A549 (cell line): ENCODE data around the gene SYT5. TPM values are rescaled to one million over a fixed set of nuclear protein-coding genes. Genes with fewer than 3 reads are reported as not detected.

Experiments used
- ATAC-seq, 2 experiments: fragments of 200-7000 bp in 1 of 2; fragments of >200 bp in 1 of 2; cut with Nextera tagmentation in 1 of 2; cut with Tn5 transposase in 1 of 2; 3 replicates each; pipeline versions ENCODE4 v1.8.0 to v1.9.1; 2018 to 2020; ENCODE audit warnings: mild to moderate bottlenecking in 1 of 2, moderate library complexity in 1 of 2
- CTCF ChIA-PET: fragments of 300-600 bp; sonication (Branson Sonifier 250); formaldehyde crosslinking; extraction: SDS; loops from one replicate; lab custom pipeline; 2021; ENCODE audit warnings: antibody characterized with exemption, inconsistent platforms; lab: Yijun Ruan, JAX
- POLR2A ChIA-PET: fragments of 350-600 bp; formaldehyde crosslinking; extraction: SDS; loops from one replicate; lab custom pipeline; 2021; ENCODE audit warnings: antibody characterized with exemption, inconsistent platforms; lab: Yijun Ruan, JAX
- DNase-seq, 2 experiments: peaks; one replicate each; pipeline versions ENCODE4 v3.0.0 to v3.0.0-alpha.2; 2011 to 2016; ENCODE audit warnings: low read depth in 1 of 2, low spot score in 1 of 2
- FAIRE-seq: peaks from 2 replicates; lab custom pipeline; 2011; peaks lifted over from hg19 to GRCh38; lab: Jason Lieb, UNC
- H3K27ac ChIP-seq, 2 experiments: fragments of >200 bp; sonication (Bioruptor Twin); formaldehyde crosslinking; 3 replicates each; pipeline ENCODE4 v1.5.1; 2016 to 2017
- H3K4me1 ChIP-seq: fragments of >200 bp; sonication (Bioruptor Twin); formaldehyde crosslinking; 3 replicates; pipeline ENCODE4 v1.6.1; 2016
- H3K4me2 ChIP-seq: fragments of >200 bp; sonication (Bioruptor Twin); formaldehyde crosslinking; 3 replicates; pipeline ENCODE4 v1.6.1; 2016
- H3K4me3 ChIP-seq: fragments of >200 bp; sonication (Bioruptor Twin); formaldehyde crosslinking; 3 replicates; pipeline ENCODE4 v1.5.1; 2016
- H3K9me3 ChIP-seq: fragments of >200 bp; sonication (Bioruptor Twin); formaldehyde crosslinking; 3 replicates; pipeline ENCODE4 v1.6.1; 2016
- CHD2 ChIP-seq: fragments of 150-350 bp; IDR thresholded peaks from 2 replicates; pipeline ENCODE4 v1.6.1; 2014; ENCODE audit warnings: low read length; ENCODE audit not compliant: partially characterized antibody
- EHMT2 ChIP-seq: fragments of 200-600 bp; sonication (generic); IDR thresholded peaks from 2 replicates; pipeline ENCODE4 v1.6.1; 2016; ENCODE audit warnings: antibody characterized with exemption, low read depth, mild to moderate bottlenecking, moderate library complexity
- ESRRA ChIP-seq: fragments of 150-350 bp; IDR thresholded peaks from 2 replicates; pipeline ENCODE4 v1.6.1; 2014; ENCODE audit warnings: mild to moderate bottlenecking, low read length, borderline replicate concordance
- FOSB ChIP-seq: fragments of 250-450 bp; sonication (Bioruptor Pico); IDR thresholded peaks from 2 replicates; pipeline ENCODE4 v1.5.0; 2020; ENCODE audit warnings: mild to moderate bottlenecking, moderate library complexity
- HOXB13 ChIP-seq: fragments of 250-450 bp; sonication (Bioruptor Pico); IDR thresholded peaks from 2 replicates; pipeline ENCODE4 v1.5.0; 2020; ENCODE audit warnings: low read depth, mild to moderate bottlenecking, moderate library complexity
- HOXB5 ChIP-seq: fragments of 250-450 bp; sonication (Bioruptor Pico); IDR thresholded peaks from 2 replicates; pipeline ENCODE4 v1.5.0; 2020; ENCODE audit warnings: mild to moderate bottlenecking, moderate library complexity
- JUNB ChIP-seq: fragments of >200 bp; sonication (Bioruptor Twin); formaldehyde crosslinking; IDR thresholded peaks from 2 replicates; pipeline ENCODE4 v1.6.1; 2016
- KDM1A ChIP-seq: fragments of 200-600 bp; sonication (generic); IDR thresholded peaks from 2 replicates; pipeline ENCODE4 v1.6.1; 2016; ENCODE audit warnings: low read depth, mild to moderate bottlenecking
- MYC ChIP-seq: IDR thresholded peaks from 2 replicates; pipeline ENCODE4 v1.6.1; 2012; ENCODE audit warnings: mild to moderate bottlenecking, inconsistent platforms, low read length, improper control_type of control experiment, borderline replicate concordance
- NR3C1 ChIP-seq: fragments of >200 bp; sonication (Bioruptor Twin); formaldehyde crosslinking; IDR thresholded peaks from 3 replicates; pipeline ENCODE4 v1.6.1; 2017
- RAD21 ChIP-seq, 2 experiments: fragments of >200 bp in 1 of 2; sonication (Bioruptor Twin) in 1 of 2; formaldehyde crosslinking in 1 of 2; IDR thresholded peaks in 1 of 2; conservative IDR thresholded peaks in 1 of 2; 2 replicates in 1 of 2; 3 replicates in 1 of 2; pipeline ENCODE4 v1.6.1; 2012 to 2018; ENCODE audit warnings: inconsistent platforms in 1 of 2
- RARB ChIP-seq: fragments of 250-450 bp; sonication (Bioruptor Pico); IDR thresholded peaks from 2 replicates; pipeline ENCODE4 v1.8.0; 2021; ENCODE audit warnings: mild to moderate bottlenecking, moderate library complexity
- RCOR1 ChIP-seq: fragments of 150-350 bp; IDR thresholded peaks from 2 replicates; pipeline ENCODE4 v1.6.1; 2014; ENCODE audit warnings: antibody characterized with exemption, low read length, low read depth
- RFX5 ChIP-seq: fragments of 450-650 bp; IDR thresholded peaks from 2 replicates; pipeline ENCODE4 v1.7.1; 2014; ENCODE audit warnings: antibody characterized with exemption, mild to moderate bottlenecking, moderate library complexity
- RNF2 ChIP-seq: fragments of 200-600 bp; sonication (generic); IDR thresholded peaks from 2 replicates; pipeline ENCODE4 v1.6.1; 2016; ENCODE audit warnings: low read depth, mild to moderate bottlenecking, antibody characterized with exemption, moderate library complexity, borderline replicate concordance
- SMC3 ChIP-seq: fragments of >200 bp; sonication (Bioruptor Twin); formaldehyde crosslinking; IDR thresholded peaks from 3 replicates; pipeline ENCODE4 v1.6.1; 2018; ENCODE audit warnings: inconsistent platforms
- ZFP36 ChIP-seq: fragments of 450-650 bp; IDR thresholded peaks from 2 replicates; pipeline ENCODE4 v1.6.1; 2014; ENCODE audit warnings: borderline replicate concordance; ENCODE audit not compliant: partially characterized antibody
- ZNF302 ChIP-seq: fragments of 250-450 bp; sonication (Bioruptor Pico); IDR thresholded peaks from 2 replicates; pipeline ENCODE4 v1.9.0; 2021; ENCODE audit warnings: inconsistent platforms, mild to moderate bottlenecking, moderate library complexity
- WGBS: methylation state at CpG from one replicate; pipeline ENCODE4 v1.1.6; 2017; ENCODE audit errors: missing lambda C conversion rate; 5-methylcytosine and 5-hydroxymethylcytosine counted together
- polyA plus RNA-seq, 4 experiments: library from polyadenylated mRNA; depleted of rRNA in 3 of 4; stranded (reverse); fragments of >200 nt; fragmentation: RNase III in 1 of 4; extraction: RNeasy Plus Mini Kit Qiagen cat#74134 plus additional on column Dnase treatment in 1 of 4; gene quantifications; 2 replicates in 3 of 4; 3 replicates in 1 of 4; pipeline ENCODE4 v1.2.3, GENCODE V29; 2011 to 2017
- TF ChIP-seq, protein P1 (sequence below): fragments of 150-350 bp; IDR thresholded peaks from 2 replicates; pipeline ENCODE4 v1.6.1; 2014; ENCODE audit warnings: low read depth, mild to moderate bottlenecking, low read length
- TF ChIP-seq, protein P2 (sequence below): IDR thresholded peaks from 2 replicates; pipeline ENCODE4 v1.6.1; 2012
- TF ChIP-seq, protein P3 (sequence below): fragments of 200-600 bp; sonication (generic); IDR thresholded peaks from 2 replicates; pipeline ENCODE4 v1.6.1; 2016; ENCODE audit warnings: antibody characterized with exemption, mild to moderate bottlenecking, moderate library complexity
- TF ChIP-seq, protein P4 (sequence below): fragments of >200 bp; sonication (Bioruptor Twin); formaldehyde crosslinking; IDR thresholded peaks from 3 replicates; pipeline ENCODE4 v1.5.1; 2016
- TF ChIP-seq, protein P5 (sequence below): fragments of 250-450 bp; sonication (Bioruptor Pico); IDR thresholded peaks from 2 replicates; pipeline ENCODE4 v1.5.0; 2020; ENCODE audit warnings: low read depth, mild to moderate bottlenecking, moderate library complexity
- TF ChIP-seq, protein P6 (sequence below): fragments of 450-650 bp; IDR thresholded peaks from 2 replicates; pipeline ENCODE4 v1.6.1; 2014; ENCODE audit warnings: antibody characterized with exemption

SYT5 gene
- polyA plus RNA-seq, 2 of the 4 experiments (the other 2 are of a cell fraction): 0.23 to 0.65 TPM

DNA sequence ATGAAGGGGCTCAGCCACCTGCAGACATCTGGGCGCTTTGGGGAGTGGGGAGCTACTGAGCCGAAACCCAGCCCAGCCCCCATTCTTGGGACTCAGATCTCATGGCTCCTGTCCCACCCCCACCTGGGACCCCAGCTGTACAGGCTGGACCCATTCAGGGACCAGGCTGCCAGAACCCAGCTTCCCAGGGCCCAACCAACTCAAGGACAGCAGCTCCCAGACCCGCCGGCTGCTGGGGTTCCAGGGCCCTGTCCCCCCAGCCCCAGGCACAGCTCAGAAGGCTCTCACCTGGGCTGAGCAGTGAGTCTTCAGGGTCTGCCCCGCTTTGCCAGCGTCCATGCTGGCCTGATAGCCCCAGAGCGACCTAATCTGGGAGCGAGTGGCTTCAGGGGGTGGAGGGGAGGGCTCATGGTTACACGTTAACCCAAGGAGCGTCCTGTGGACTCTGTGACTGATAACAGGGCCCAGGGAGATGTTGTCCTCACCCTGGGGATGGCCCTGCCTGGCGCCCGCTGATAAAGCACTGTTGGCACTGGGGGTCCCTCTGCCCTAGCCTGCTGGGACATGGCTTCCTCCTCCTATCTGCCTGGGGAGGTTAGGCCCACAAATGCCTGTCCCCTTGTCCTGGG lies 48.4 kb upstream of the SYT5 start, which contains the start of gene TMEM86B:
Gene TMEM86B, minus strand, starts transcription at position 361 of the 629 bp plus-strand sequence. Its CDS starts 22 bp downstream, at position 339.
- whole genome bisulfite sequencing: 63% methylated on average over 10 of the region's 12 CpGs
- ChIA-PET CTCF (interaction anchor here (0.6 to 2.6 kb wide), 8 partner anchors 8 to 190 kb away, joined by 3 to 11 read pairs (median 4); partner anchors contain the start of gene DNAAF3), POLR2A (interaction anchor here (1.7 kb wide), 1 partner anchor 31 kb away, joined by 6 read pairs; the partner anchor contains the start of gene PPP6R1)
- ATAC-seq (peak in 1 of 2 experiments; percentile 18; a peak in 3 of 6 replicates), DNase-seq (no peak), FAIRE-seq (no peak)
- peaks cover 19% of the 10 kb centered on the region for H3K4me1 ChIP-seq
- TF ChIP-seq RAD21 (conservative IDR thresholded peaks at IDR 0.05 in 1 of 2, IDR thresholded peaks at IDR 0.05 in 1 of 2): no peak
- TF ChIP-seq, protein P1, sequence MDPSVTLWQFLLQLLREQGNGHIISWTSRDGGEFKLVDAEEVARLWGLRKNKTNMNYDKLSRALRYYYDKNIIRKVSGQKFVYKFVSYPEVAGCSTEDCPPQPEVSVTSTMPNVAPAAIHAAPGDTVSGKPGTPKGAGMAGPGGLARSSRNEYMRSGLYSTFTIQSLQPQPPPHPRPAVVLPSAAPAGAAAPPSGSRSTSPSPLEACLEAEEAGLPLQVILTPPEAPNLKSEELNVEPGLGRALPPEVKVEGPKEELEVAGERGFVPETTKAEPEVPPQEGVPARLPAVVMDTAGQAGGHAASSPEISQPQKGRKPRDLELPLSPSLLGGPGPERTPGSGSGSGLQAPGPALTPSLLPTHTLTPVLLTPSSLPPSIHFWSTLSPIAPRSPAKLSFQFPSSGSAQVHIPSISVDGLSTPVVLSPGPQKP: no peak
- no peak for TF ChIP-seq ESRRA
- no peak for TF ChIP-seq KDM1A
- no peak for TF ChIP-seq HOXB13 (CRISPR knock-in tag)
- TF ChIP-seq RARB (CRISPR knock-in tag): no peak
- no peak for TF ChIP-seq ZNF302
- no peak for TF ChIP-seq EHMT2
- TF ChIP-seq, protein P2, sequence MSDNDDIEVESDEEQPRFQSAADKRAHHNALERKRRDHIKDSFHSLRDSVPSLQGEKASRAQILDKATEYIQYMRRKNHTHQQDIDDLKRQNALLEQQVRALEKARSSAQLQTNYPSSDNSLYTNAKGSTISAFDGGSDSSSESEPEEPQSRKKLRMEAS: no peak
- TF ChIP-seq MYC: no peak
- TF ChIP-seq, protein P3, sequence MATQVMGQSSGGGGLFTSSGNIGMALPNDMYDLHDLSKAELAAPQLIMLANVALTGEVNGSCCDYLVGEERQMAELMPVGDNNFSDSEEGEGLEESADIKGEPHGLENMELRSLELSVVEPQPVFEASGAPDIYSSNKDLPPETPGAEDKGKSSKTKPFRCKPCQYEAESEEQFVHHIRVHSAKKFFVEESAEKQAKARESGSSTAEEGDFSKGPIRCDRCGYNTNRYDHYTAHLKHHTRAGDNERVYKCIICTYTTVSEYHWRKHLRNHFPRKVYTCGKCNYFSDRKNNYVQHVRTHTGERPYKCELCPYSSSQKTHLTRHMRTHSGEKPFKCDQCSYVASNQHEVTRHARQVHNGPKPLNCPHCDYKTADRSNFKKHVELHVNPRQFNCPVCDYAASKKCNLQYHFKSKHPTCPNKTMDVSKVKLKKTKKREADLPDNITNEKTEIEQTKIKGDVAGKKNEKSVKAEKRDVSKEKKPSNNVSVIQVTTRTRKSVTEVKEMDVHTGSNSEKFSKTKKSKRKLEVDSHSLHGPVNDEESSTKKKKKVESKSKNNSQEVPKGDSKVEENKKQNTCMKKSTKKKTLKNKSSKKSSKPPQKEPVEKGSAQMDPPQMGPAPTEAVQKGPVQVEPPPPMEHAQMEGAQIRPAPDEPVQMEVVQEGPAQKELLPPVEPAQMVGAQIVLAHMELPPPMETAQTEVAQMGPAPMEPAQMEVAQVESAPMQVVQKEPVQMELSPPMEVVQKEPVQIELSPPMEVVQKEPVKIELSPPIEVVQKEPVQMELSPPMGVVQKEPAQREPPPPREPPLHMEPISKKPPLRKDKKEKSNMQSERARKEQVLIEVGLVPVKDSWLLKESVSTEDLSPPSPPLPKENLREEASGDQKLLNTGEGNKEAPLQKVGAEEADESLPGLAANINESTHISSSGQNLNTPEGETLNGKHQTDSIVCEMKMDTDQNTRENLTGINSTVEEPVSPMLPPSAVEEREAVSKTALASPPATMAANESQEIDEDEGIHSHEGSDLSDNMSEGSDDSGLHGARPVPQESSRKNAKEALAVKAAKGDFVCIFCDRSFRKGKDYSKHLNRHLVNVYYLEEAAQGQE: no peak
- TF ChIP-seq RFX5: no peak
- no peak for TF ChIP-seq FOSB (CRISPR knock-in tag)
- TF ChIP-seq CHD2: no peak
- no peak for TF ChIP-seq JUNB
- no peak for TF ChIP-seq NR3C1
- 0 out of 3 replicates have a peak within 1 kb of the TSS, but pooled peaks have one; percentile 1 for H3K4me2 ChIP-seq
- H3K9me3 ChIP-seq: no peaks in the 10 kb centered on the region
- no peak within 1 kb of the TSS for H3K4me3 ChIP-seq
- H3K27ac ChIP-seq: peak within 1 kb of the TSS in 1 of 2 experiments; percentile 32; a peak in 2 of 6 replicates

DNA sequence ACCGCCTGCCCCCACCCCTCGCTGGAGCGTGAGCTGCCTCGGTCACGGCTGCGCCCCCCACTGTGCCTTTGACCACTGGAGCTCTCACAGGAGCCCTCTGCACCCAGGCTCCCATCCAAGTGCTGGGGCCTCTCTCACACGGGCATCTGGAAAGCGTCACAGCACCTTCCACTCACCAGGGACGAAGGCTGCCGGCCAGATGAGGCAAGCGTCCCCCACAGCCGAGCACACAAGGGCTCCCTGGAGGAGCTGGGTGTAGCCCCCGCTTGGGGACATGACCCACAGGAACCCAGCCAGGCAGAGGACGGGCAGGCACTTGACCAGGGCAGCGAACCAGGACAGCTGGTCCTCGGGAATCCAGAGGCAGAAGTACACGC lies 47.9 kb upstream of the SYT5 start:
- WGBS: 94% methylated on average over 17 of the region's 17 CpGs
- no peak overlapping the region for H3K4me3 ChIP-seq
- H3K27ac ChIP-seq: peak overlapping the region in 1 of 2 experiments; percentile 32; a peak in 1 of 6 replicates
- H3K4me1 ChIP-seq: peaks cover 19% of the 10 kb centered on the region
- no peaks in the 10 kb centered on the region for H3K9me3 ChIP-seq
- no peak for DNase-seq
- no peak for FAIRE-seq
- H3K4me2 ChIP-seq: no peak overlapping the region
- POLR2A ChIA-PET: interaction anchor here (1.7 kb wide), 1 partner anchor 31 kb away, joined by 6 read pairs; the partner anchor contains the start of gene PPP6R1
- CTCF ChIA-PET: interaction anchor here (0.6 to 2.6 kb wide), 7 partner anchors 8 to 191 kb away, joined by 3 to 11 read pairs (median 4); partner anchors contain the start of gene DNAAF3
- no peak for ATAC-seq
- TF ChIP-seq ZFP36 (no peak), HOXB5 (CRISPR knock-in tag) (no peak), FOSB (CRISPR knock-in tag) (no peak), KDM1A (no peak), RCOR1 (no peak), ESRRA (no peak), ZNF302 (no peak), SMC3 (no peak), RNF2 (no peak)
- TF ChIP-seq, protein P4, sequence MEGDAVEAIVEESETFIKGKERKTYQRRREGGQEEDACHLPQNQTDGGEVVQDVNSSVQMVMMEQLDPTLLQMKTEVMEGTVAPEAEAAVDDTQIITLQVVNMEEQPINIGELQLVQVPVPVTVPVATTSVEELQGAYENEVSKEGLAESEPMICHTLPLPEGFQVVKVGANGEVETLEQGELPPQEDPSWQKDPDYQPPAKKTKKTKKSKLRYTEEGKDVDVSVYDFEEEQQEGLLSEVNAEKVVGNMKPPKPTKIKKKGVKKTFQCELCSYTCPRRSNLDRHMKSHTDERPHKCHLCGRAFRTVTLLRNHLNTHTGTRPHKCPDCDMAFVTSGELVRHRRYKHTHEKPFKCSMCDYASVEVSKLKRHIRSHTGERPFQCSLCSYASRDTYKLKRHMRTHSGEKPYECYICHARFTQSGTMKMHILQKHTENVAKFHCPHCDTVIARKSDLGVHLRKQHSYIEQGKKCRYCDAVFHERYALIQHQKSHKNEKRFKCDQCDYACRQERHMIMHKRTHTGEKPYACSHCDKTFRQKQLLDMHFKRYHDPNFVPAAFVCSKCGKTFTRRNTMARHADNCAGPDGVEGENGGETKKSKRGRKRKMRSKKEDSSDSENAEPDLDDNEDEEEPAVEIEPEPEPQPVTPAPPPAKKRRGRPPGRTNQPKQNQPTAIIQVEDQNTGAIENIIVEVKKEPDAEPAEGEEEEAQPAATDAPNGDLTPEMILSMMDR: no peak
- TF ChIP-seq, protein P5, sequence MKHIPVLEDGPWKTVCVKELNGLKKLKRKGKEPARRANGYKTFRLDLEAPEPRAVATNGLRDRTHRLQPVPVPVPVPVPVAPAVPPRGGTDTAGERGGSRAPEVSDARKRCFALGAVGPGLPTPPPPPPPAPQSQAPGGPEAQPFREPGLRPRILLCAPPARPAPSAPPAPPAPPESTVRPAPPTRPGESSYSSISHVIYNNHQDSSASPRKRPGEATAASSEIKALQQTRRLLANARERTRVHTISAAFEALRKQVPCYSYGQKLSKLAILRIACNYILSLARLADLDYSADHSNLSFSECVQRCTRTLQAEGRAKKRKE (CRISPR knock-in tag): no peak
- TF ChIP-seq, protein P6, sequence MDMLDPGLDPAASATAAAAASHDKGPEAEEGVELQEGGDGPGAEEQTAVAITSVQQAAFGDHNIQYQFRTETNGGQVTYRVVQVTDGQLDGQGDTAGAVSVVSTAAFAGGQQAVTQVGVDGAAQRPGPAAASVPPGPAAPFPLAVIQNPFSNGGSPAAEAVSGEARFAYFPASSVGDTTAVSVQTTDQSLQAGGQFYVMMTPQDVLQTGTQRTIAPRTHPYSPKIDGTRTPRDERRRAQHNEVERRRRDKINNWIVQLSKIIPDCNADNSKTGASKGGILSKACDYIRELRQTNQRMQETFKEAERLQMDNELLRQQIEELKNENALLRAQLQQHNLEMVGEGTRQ: no peak
